ENCODE measurements around the gene DNM3. TPM values are rescaled to one million over a fixed set of nuclear protein-coding genes. Genes with fewer than 3 reads are reported as not detected.

DNM3 gene
- total and polyA plus RNA-seq, 2 donors (not counting 1 experiment from before 2014, with no cell fraction given) = 1.0 to 1.3 TPM

- ATAC-seq (ENCODE audit: low read depth) = no peak
- Histone ChIP-seq H3K4me3 (ENCODE audit: control extremely low read depth in 1 of 5, extremely low read depth in 1 of 5, insufficient read depth in 1 of 5, low read depth in 2 of 5, low read length in 4 of 5) (no peak overlapping the region), H3K9me3 (ENCODE audit: control extremely low read depth in 1 of 3, control insufficient read depth in 2 of 3, insufficient read depth in 1 of 3, low read length in 2 of 3) (no peaks in the 10 kb centered on the region), H3K9ac (ENCODE audit: low read length) (no peak overlapping the region), H3K4me2 (replicated peaks; ENCODE audit: low read depth, low read length, poor library complexity, severe bottlenecking) (no peak overlapping the region), H3K36me3 (replicated peaks in 1 of 2; ENCODE audit: control extremely low read depth in 1 of 2, control insufficient read depth in 1 of 2, extremely low read depth in 1 of 2, insufficient read depth in 2 of 2, low read length in 1 of 2) (no peaks in the 10 kb centered on the region), H3K27me3 (replicated peaks in 1 of 4; ENCODE audit: control extremely low read depth in 1 of 4, control insufficient read depth in 3 of 4, insufficient read depth in 4 of 4, low read length in 3 of 4) (no peaks in the 10 kb centered on the region), H3K79me2 (ENCODE audit: control insufficient read depth, insufficient read depth, low read length) (no peaks in the 10 kb centered on the region), H3K4me1 (ENCODE audit: control insufficient read depth in 2 of 2, insufficient read depth in 2 of 2, low read length in 2 of 2) (no peaks in the 10 kb centered on the region), H4K20me1 (ENCODE audit: control insufficient read depth, insufficient read depth, low read length, poor library complexity, severe bottlenecking) (no peaks in the 10 kb centered on the region), H2AFZ (ENCODE audit: insufficient read depth, low read depth, low read length, poor library complexity, severe bottlenecking) (no peak overlapping the region), H3K27ac (ENCODE audit: low read length in 2 of 2) (no peak overlapping the region)
- DNase-seq = no peak
- intact Hi-C loops (cut with micrococcal nuclease) = no loop called here
- POLR2A ChIA-PET = no interaction called here
- H3K4me1 Mint-ChIP-seq = no peaks in the 10 kb centered on the region
- H3K9me3 Mint-ChIP-seq (ENCODE audit: insufficient read depth) = no peaks in the 10 kb centered on the region
- no peak overlapping the region for H3K27ac Mint-ChIP-seq
- TF ChIP-seq EZH2 (IDR thresholded peaks at IDR 0.05; ENCODE audit: borderline replicate concordance, insufficient read depth, low read depth, low read length, poor library complexity, severe bottlenecking) = no peak
- TF ChIP-seq, protein P1, sequence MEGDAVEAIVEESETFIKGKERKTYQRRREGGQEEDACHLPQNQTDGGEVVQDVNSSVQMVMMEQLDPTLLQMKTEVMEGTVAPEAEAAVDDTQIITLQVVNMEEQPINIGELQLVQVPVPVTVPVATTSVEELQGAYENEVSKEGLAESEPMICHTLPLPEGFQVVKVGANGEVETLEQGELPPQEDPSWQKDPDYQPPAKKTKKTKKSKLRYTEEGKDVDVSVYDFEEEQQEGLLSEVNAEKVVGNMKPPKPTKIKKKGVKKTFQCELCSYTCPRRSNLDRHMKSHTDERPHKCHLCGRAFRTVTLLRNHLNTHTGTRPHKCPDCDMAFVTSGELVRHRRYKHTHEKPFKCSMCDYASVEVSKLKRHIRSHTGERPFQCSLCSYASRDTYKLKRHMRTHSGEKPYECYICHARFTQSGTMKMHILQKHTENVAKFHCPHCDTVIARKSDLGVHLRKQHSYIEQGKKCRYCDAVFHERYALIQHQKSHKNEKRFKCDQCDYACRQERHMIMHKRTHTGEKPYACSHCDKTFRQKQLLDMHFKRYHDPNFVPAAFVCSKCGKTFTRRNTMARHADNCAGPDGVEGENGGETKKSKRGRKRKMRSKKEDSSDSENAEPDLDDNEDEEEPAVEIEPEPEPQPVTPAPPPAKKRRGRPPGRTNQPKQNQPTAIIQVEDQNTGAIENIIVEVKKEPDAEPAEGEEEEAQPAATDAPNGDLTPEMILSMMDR (IDR thresholded peaks at IDR 0.05) = no peak
- no peak overlapping the region for H3K4me3 Mint-ChIP-seq
- CTCF ChIA-PET = no interaction called here
- no peaks in the 10 kb centered on the region for H3K27me3 Mint-ChIP-seq
- WGBS (ENCODE audit: insufficient coverage) = 83% methylated on average over 2 of the region's 8 CpGs
Measured at GRCh38 chr1:172246521-172247390, 405.5 kb downstream of the DNM3 start.

GRCh38 chr1:172251486-172251885 lies 410.2 kb downstream of the DNM3 start:
- no peak overlapping the region for H3K4me2 ChIP-seq (replicated peaks; ENCODE audit: low read depth, low read length, poor library complexity, severe bottlenecking)
- H3K9me3 Mint-ChIP-seq (ENCODE audit: insufficient read depth) = no peaks in the 10 kb centered on the region
- no peak overlapping the region for H3K27ac ChIP-seq (ENCODE audit: low read length in 2 of 2)
- H3K27ac Mint-ChIP-seq = no peak overlapping the region
- intact Hi-C loops (cut with micrococcal nuclease) = no loop called here
- H3K4me1 ChIP-seq (ENCODE audit: control insufficient read depth in 2 of 2, insufficient read depth in 2 of 2, low read length in 2 of 2) = peaks cover 3 to 6% of the 10 kb centered on the region in 2 donors
- no peak overlapping the region for H3K9ac ChIP-seq (ENCODE audit: low read length)
- ChIA-PET POLR2A (no interaction called here), CTCF (no interaction called here)
- ATAC-seq (ENCODE audit: low read depth) = no peak
- no peaks in the 10 kb centered on the region for H3K36me3 ChIP-seq (replicated peaks in 1 of 2; ENCODE audit: control extremely low read depth in 1 of 2, control insufficient read depth in 1 of 2, extremely low read depth in 1 of 2, insufficient read depth in 2 of 2, low read length in 1 of 2)
- no peaks in the 10 kb centered on the region for H3K9me3 ChIP-seq (ENCODE audit: control extremely low read depth in 1 of 3, control insufficient read depth in 2 of 3, insufficient read depth in 1 of 3, low read length in 2 of 3)
- no peak overlapping the region for H2AFZ ChIP-seq (ENCODE audit: insufficient read depth, low read depth, low read length, poor library complexity, severe bottlenecking)
- H3K27me3 ChIP-seq (replicated peaks in 1 of 4; ENCODE audit: control extremely low read depth in 1 of 4, control insufficient read depth in 3 of 4, insufficient read depth in 4 of 4, low read length in 3 of 4) = no peaks in the 10 kb centered on the region
- H4K20me1 ChIP-seq (ENCODE audit: control insufficient read depth, insufficient read depth, low read length, poor library complexity, severe bottlenecking) = no peaks in the 10 kb centered on the region
- H3K4me1 Mint-ChIP-seq = peaks cover 14% of the 10 kb centered on the region
- DNase-seq = no peak
- H3K4me3 ChIP-seq (ENCODE audit: control extremely low read depth in 1 of 5, extremely low read depth in 1 of 5, insufficient read depth in 1 of 5, low read depth in 2 of 5, low read length in 4 of 5) = no peak overlapping the region
- H3K27me3 Mint-ChIP-seq = no peaks in the 10 kb centered on the region
- no peak overlapping the region for H3K4me3 Mint-ChIP-seq
- H3K79me2 ChIP-seq (ENCODE audit: control insufficient read depth, insufficient read depth, low read length) = no peaks in the 10 kb centered on the region
- TF ChIP-seq, protein P1 (IDR thresholded peaks at IDR 0.05) = no peak
- no peak for TF ChIP-seq EZH2 (IDR thresholded peaks at IDR 0.05; ENCODE audit: borderline replicate concordance, insufficient read depth, low read depth, low read length, poor library complexity, severe bottlenecking)
- WGBS (ENCODE audit: insufficient coverage) = no CpG with 5 or more reads among the region's 1 CpG
